HL-60 (cell line): ENCODE data around the gene SBNO2.

Experiments used
- CTCF ChIP-seq: IDR thresholded peaks from one replicate; pipeline ENCODE4 v1.5.1; 2011; ENCODE audit warnings: low read length, control low read depth, inconsistent platforms; ENCODE audit not compliant: insufficient read depth
- GABPA ChIP-seq: IDR thresholded peaks from 2 replicates; pipeline ENCODE4 v1.6.1; 2012; ENCODE audit warnings: low read depth
- POLR2AphosphoS5 ChIP-seq: IDR thresholded peaks from 2 replicates; pipeline ENCODE4 v1.6.1; 2012; ENCODE audit warnings: low read depth
- REST ChIP-seq: IDR thresholded peaks from 2 replicates; pipeline ENCODE4 v1.6.1; 2012; ENCODE audit warnings: low read depth; ENCODE audit not compliant: insufficient replicate concordance
- SPI1 ChIP-seq: IDR thresholded peaks from 2 replicates; pipeline ENCODE4 v1.6.1; 2012; ENCODE audit warnings: low read depth, mild to moderate bottlenecking, borderline replicate concordance

GRCh38 chr19:1125601-1126467, 48.2 kb downstream of the SBNO2 start:
- no peak for TF ChIP-seq CTCF
- no peak for TF ChIP-seq GABPA
- TF ChIP-seq REST = no peak
- no peak for TF ChIP-seq SPI1
- TF ChIP-seq POLR2AphosphoS5 = no peak
